GM12874 (cell line): ENCODE results near the gene CMSS1.

Experiments used
- CTCF ChIP-seq: IDR thresholded peaks from 2 replicates; pipeline ENCODE4 v1.5.1; 2011; ENCODE audit warnings: low read depth, mild to moderate bottlenecking, control low read depth, low read length, moderate library complexity; ENCODE audit not compliant: insufficient read depth

The CMSS1 gene

GRCh38 chr3:100155128-100155527 is 337.5 kb downstream of the CMSS1 start:
- TF ChIP-seq CTCF, result no peak

- TF ChIP-seq CTCF, result no peak
These were observed 337.9 kb downstream of the CMSS1 start for GRCh38 chr3:100155590-100155989.

- TF ChIP-seq CTCF, result no peak
These were observed 340.0 kb downstream of the CMSS1 start for GRCh38 chr3:100157685-100158084.

GRCh38 chr3:100158918-100159330 is 341.3 kb downstream of the CMSS1 start:
- no peak for TF ChIP-seq CTCF

GRCh38 chr3:100159331-100160153 is 341.9 kb downstream of the CMSS1 start:
- TF ChIP-seq CTCF, result no peak

GRCh38 chr3:100160521-100160920 is 342.9 kb downstream of the CMSS1 start:
- no peak for TF ChIP-seq CTCF

GRCh38 chr3:100163787-100164186 is 346.1 kb downstream of the CMSS1 start:
- no peak for TF ChIP-seq CTCF
